COLO829 (cell line): ENCODE results near the gene NEURL4.
"Not testable (repeated sequence)": the region's sequence is repeated elsewhere in the genome, so short reads cannot be mapped to it uniquely, and the experiment has no call there.

Experiments
- DNase-seq: peaks from one replicate; pipeline ENCODE4 v3.0.0; 2012; ENCODE audit warnings: low spot score

NEURL4 gene

GRCh38 chr17:7347630-7348477 is 18.7 kb upstream of the NEURL4 start:
- no peak for DNase-seq

- no peak for DNase-seq
These were observed 17.9 kb upstream of the NEURL4 start for GRCh38 chr17:7346761-7347614.

DNA sequence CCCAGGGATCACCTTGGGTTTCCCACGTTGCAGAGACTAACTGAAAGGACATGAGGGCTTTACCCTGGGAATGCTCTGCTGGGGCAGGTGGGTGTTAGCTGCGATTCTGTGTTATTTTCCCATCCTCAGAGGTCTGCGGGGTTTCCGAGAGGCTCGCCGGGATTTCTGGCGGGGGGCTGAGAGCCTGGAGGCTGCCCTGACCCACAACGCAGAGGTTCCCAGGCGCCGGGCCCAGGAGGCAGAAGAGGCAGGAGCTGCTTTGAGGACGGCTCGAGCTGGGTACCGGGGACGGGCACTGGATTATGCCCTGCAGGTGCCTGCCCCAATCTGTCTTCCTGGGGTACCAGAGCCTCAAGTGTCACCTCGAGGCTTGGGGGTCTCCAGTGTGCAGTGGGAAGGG is 14.1 kb upstream of the NEURL4 start:
- no peak for DNase-seq

DNA sequence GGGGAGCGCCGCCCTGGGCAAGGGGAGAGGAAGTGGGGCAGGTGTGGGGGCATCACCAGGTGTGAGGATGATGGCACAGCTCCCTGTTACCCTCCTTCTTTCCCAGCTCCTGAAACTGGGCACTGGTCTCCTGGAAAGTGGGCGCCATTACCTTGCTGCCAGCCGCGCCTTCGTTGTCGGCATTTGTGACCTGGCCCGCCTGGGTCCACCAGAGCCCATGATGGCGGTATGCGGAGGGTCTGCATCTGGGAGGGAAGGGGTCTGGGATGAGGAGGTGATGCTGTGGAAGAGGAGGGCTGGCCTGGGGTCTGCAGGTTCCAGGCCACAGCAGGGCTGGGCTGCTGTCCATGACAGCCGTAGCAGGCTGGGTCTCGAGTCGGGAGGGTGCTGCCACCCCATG is 12.7 kb upstream of the NEURL4 start:
- DNase-seq, result no peak

DNA sequence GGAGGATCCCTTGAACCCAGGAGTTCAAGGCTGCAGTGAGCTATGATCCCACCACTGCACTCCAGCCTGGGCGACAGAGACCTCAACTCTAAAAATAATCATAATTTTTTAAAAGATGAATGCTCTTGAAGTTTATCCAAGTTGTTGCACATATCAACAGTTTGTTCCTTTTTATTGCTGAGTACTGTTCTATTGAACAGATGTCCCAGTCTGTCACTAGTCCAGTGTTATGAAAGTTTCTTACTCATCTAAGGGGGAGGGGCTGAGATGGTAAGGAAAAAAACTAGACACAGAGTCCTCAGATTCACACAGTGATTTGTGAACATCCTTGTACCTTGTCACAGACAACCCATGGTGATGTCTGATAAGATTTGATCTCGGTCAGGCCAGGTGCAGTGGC is 11.0 kb upstream of the NEURL4 start:
- no peak for DNase-seq

- DNase-seq, result not testable (repeated sequence)
These were observed 8.5 kb upstream of the NEURL4 start for GRCh38 chr17:7337600-7337999.

DNA sequence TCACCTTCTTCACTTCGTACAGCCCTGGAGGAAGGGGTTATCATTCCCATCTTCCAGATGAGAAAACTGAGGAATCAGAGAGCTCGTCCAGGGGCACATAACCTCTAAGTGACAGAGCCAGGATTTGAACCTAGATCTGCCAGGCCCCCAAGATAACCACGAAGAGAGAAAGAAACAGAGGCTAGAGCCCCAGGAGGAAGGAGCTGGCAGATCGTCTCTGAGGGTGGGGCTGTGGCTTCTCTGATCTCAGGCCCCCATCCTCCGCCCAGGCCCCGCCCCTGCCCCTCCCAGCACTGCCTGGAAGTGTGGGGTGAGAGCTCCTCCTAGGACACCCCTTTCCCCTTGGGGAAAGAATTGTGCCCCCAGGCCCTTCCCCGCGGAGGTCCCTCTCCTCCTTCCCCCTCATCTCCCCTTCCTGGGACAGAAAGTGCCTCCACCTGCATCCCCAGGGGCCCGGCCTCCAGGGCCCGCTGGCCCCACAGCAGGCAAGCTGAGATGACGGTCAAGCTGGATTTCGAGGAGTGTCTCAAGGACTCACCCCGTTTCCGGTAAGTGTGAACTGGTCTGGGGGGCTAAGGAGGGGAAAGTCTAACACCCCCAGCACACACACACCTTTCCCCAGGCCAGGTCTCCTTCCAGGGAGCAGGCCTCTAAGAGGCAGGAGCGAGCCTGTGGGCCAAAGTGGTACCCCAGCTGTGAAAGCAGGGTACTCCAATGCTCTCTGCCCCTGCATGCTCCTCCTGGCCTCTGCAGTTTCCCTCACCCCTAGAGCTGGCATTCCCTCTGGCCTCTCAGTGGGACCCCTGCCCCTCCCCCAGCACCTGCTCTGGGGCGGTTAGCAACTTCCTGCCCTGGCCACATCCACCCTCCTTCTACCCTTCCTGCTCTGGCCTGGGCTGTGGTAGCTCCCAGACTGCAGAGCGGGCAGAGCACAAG is 7.4 kb upstream of the NEURL4 start, which contains the start of gene ACAP1:
ACAP1 (plus strand) TSS at position 290 of the 936 bp plus-strand sequence; CDS start at position 496, 206 bp downstream.
- no peak for DNase-seq

DNA sequence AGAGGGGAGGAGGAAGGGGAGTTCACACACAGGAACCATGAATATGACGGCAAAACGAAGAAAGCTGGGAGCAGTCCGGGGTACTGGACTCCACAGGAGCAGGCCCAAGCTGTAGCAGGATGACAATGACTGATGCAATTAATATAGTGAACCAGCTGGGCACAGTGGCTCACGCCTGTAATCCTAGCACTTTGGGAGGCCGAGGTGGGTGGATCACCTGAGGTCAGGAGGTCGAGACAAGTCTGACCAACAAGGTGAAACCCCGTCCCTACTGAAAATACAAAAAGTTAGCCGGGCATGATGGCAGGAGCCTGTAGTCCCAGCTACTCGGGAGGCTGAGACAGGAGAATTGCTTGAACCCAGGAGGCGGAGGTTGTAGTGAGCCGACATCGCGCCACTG is 6.6 kb upstream of the NEURL4 start:
- DNase-seq, result not testable (repeated sequence)

DNA sequence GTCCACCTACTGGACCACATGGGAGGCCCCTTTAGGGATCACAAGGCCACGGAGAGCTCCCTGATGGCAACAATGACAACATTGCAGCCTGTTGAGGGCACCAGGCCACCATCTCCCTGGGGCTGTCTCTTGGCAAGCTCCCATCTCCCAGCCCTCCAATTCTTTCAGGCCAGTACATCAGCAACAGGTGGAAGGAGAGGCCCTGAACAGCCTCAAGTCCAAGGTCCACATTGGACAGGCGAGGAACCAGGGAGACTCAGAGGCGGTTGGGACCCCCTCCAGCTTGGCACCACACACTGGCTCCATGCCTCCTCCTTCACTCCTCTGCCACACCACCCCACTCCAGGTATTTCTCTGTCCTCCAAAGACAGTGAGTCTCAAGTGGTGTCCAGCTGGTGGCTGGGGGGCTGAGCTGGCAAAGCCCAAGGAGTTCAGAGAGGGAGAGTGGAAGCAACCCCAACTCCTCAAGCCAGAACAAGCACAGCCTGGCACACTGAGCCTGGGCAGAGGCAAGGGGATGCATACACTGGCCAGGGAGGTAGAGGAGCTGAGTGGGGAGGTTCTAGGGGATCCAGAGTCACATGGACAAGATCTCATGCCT is 5.9 kb upstream of the NEURL4 start:
- DNase-seq, result no peak

DNA sequence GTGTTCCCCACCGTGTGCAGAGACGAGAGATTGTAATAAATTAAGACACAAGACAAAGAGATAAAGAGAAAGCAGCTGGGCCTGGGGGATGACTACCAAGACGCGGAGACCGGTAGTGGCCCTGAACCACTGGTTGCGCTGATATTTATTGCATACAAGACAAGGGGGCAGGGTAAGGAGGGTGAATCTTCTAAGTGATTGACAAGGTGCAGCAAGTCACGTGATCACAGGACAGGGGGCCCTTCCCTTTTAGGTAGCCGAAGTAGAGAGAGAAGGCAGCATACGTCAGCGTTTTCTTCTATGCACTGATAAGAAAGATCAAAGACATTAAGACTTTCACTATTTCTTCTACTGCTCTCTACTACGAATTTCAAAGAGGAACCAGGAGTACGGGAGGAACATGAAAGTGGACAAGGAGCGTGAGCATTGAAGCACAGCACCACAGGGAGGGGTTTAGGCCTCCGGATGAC is 3.5 kb upstream of the NEURL4 start:
- DNase-seq, result not testable (repeated sequence)

DNA sequence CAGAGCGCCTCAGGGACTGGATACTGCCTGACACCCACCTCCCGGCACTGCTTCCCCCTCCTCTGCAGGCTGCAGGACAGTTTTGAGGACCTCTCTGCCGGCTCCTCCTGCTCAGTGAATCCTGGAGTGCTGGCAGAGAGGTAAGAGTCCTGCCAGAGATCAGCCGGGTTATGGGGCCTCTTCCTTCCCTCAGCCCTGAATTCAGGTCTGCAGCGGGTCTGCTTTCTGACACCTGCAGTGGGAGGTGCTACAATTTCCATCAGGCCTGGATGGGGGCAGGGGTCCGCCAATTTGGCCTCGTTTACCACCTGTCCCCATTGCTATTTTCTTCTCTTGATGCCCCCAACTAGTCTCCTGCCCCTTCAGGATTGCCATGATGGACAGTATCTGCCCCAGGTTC is 3.0 kb upstream of the NEURL4 start:
- no peak for DNase-seq

DNA sequence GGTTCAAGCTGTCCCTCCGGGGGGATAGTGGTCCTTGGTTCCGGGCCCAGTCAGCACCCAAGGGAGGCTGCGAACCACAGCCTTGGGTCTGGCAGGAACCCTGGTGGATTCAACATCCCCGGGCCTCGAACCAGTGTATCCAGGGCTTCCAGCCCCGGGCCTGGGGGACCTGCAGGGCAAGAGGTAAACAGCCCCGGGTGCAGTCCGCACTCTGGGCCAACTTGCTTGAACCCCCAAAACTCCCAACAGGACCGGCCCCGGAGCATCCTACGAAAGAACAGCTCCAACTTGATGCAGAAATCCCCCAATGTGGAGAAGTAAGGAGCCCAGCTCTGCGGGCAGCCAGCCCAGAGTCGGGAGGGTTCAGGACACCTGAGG is 1.5 kb upstream of the NEURL4 start:
- no peak for DNase-seq

DNA sequence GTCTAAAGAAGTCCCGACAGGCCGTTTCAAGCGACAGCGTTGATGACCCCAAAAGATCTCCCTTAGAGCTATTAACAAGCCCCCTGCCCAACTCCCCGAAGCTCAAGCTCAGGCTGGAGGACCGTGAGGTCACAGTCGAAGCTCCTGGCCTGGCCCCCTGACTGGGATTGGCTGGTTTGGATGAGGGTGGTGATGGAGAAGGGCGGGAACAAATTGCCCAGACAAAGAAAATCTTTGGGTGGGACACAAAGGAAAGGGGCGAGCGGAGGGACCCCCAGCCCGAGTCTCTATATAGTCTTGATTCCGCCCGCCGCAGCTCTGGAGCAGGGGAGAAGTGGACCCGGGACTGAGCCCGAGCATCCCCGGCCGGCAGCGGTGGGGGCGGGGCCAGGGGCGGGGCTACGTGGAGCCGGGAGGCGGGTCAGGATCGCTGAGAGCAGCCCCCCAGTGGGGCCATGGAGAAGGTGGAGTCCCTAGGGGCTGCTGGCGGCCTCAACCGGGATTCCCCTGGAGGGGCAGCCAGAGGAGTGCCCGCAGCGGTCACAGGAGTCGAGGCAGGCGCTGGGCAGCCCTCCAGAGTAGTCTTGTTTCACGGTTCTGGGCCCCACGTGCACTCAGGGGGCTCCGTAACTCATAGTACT is 982 bp upstream of the NEURL4 start:
- DNase-seq, result peak; percentile 86

GRCh38 chr17:7329374-7329996 is 350 bp upstream of the NEURL4 start:
- DNase-seq, result peak; percentile 99

DNA sequence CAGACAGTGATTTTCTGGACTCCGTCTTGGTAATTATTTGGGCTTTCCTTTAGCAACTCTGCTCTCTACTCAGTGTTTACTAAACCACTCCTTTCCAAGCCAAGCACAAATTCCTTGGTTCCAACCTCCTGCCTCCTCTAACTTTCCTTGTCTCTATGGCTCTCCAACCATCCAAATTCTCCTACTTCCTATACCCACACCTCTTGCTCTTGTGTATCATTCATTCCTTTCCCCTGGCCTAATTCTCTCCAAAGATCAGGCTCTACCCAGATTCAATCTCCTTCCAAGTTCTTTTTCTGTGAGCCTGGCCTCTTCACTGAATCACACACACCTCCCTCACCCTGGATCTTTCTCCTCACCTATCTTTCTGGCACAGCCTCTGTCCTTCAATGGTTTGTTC is 1.1 kb downstream of the NEURL4 start:
- DNase-seq, result no peak

DNA sequence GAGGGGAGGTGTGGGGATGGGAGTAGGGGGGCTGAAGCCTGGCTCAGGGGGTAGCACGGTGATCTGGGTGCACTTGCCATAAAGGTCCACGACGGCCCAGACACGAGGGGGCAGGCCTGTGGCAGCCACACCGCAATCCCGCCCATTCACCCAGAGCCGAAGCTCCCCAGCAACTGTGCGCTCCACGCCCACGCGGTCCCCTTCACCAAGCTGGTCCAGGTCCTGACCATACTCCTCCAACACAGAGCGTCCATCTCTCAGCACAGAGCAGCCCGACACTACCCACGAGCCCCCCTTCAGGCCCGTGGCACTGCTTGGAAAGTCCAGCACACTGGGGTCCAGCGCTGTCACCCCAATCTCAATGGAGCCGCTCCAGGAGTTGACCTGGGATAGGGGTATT is 1.6 kb downstream of the NEURL4 start:
- no peak for DNase-seq

GRCh38 chr17:7327056-7327455 is 2.1 kb downstream of the NEURL4 start:
- no peak for DNase-seq

DNA sequence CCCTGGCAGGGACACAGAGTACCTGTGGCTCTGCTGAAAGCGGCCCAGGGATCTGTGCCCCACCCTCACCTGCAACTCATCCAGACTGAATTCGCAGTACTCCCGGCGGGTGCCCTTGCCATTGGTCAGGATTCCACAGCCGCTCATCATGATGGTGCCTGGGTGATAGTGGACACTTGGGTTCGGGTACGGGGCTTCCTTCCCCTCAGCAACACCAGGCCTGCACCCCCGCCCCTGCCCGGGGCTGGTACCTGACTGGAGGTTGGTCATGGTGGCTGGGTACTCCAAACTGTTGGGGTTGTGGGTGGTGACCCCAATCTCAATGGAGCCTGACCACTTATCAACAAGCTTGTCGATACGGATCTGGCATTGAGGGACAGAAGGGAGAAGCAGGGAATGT is 2.9 kb downstream of the NEURL4 start:
- DNase-seq, result no peak

DNA sequence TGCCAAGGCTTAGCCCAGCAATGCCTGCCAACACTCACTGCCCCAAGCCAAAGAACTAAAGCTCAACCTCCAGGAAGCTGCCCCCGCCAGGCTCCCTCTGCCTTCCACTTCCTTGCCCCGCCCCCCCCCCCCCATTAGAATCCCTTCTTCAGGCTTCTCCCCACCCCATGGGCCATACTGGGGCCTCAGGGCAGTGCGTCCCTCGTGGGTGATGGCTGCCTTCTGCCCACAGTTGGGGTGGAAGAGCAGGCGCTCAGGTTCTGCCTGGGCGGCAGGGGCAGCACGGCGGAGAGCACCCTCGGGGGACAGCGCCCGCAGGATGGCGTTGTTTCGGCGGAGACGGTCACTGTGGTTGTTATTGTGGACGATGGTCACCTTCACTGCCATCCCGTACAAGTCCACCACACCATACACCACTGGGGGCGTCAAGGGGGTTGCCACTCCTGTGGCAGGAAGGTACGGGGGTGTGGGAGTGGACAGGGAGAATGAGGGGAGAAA is 4.1 kb downstream of the NEURL4 start:
- DNase-seq, result no peak

DNA sequence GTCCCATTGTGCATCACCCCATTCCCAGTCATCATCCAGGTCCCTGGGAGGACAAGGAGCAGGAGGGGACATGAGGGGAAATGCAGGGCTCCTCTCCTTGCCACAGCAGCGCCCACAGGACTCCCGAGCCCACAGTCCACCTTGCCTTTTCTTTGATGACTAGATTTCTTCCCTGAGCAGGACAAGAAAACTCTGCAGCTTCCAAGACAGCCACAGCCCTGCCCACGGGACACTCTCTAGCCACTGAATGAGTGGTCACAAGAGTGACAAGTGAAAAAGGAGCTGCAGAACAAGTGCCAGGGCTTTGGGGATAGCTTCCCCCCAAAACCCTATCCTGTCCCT is 4.7 kb downstream of the NEURL4 start:
- DNase-seq, result no peak
